ENCODE results near the gene SOX10.
A peak's percentile ranks its signal among the peaks of the same experiment; 100 is the strongest.
"Not testable (repeated sequence)": the region's sequence is repeated elsewhere in the genome, so short reads cannot be mapped to it uniquely, and the experiment has no call there.

Gene SOX10

GRCh38 chr22:37959231-37959825 lies 25.0 kb downstream of the SOX10 start:
- no peak for DNase-seq

GRCh38 chr22:37957232-37957631 lies 27.1 kb downstream of the SOX10 start:
- no peak for DNase-seq

DNA sequence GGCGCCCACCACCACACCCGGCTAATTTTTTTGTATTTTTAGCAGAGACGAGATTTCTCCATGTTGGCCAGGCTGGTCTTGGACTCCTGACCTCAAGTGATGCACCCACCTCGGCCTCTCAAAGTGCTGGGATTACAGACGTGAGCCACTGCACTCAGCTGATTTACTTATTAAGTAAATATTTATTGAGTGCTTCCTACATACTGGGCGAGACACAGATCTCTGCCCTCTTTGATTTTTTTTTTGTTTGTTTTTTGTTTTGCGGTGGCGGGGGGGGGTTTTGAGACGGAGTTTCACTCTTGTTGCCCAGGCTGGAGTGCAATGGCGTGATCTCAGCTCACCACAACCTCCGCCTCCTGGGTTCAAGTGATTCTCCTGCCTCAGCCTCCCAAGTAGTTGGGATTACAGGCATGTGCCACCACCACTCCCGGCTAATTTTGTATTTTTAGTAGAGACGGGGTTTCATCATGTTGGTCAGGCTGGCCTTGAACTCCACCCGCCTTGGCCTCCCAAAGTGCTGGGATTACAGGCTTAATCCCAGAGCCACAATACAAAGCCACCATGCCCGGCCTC lies 28.4 kb downstream of the SOX10 start:
- DNase-seq = not testable (repeated sequence)

DNA sequence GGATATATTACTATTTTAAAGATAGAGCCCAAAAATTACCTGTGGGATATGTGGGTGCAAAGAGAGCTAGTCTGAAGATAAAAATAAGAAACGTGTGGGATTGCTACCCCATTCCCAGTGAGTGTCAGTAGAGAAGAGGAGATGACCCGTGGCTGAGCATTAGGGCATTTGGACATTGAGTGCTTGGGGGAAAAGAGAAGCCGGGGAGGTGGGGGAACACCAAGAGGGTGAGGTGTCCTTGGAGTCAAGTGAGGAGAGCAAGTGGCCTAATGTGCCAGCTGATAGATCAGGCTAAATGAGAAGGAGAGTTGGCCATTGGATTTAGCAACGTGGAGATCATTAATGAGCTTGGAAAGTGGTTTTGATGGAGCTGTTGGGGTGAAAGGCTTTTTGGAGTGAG lies 29.7 kb downstream of the SOX10 start:
- no peak for DNase-seq

GRCh38 chr22:37953437-37954179 lies 30.7 kb downstream of the SOX10 start, which contains the start of the genes C22orf23 and POLR2F:
TSS of gene C22orf23 (minus strand) at chr22:37953601. CDS start at chr22:37953149, 452 bp downstream.
TSS of gene POLR2F (plus strand) at chr22:37953699. CDS start at chr22:37953788, 89 bp downstream.
- peak; percentile 96 for DNase-seq

DNA sequence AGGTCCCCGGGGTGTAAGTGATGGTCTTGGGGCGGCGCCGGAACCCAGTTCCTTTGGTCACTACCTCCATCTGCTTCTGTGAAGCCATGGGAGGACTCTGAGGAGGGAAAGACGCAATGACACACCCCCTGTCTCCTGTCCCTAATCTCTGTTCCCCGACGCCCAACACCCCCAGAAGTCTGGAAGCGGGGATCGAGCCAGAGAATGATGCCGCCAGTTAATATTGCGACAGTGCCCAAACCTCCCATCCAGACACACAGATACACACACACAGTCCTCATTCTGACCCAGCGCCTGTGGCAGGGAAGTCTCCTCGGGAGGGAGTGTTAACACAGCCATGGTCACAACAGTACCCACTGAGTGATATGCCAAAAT lies 31.3 kb downstream of the SOX10 start:
- no peak for DNase-seq

DNA sequence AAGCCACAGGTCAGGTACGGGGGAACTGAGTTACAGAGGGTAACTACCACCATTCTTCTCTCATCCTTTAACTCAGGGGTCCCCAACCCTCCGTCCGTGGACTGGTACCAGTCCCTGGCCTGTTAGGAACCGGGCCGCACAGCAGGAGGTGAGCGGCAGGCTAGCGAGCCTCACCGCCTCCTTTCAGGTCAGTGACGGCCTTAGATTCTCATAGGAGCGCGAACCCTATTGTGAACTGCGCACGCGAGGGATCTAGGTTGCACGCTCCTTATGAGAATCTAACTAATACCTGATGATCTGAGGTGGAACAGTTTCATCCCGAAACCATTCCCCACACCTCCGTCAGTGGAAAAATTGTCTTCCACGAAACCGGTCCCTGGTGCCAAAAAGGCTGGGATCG lies 31.7 kb downstream of the SOX10 start:
- not testable (repeated sequence) for DNase-seq

DNA sequence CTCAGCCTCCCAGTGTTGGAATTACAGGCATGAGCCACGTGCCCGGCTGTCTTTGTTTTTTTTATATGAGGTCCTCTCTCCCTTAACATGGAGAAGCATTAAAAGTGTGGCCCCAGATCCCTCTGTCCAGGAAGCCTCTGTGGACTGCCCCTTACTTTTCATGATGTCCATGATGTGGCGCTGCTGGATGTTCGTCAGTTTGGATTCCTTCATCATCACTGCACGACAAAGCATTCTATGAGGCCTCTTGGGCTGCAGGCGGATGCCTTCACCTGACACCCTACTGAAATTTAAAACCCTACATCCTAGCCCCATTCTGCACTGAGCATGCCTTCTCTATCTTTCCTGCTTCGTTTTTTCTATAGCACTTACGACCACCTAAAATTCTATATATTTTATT lies 33.0 kb downstream of the SOX10 start:
- DNase-seq = no peak

GRCh38 chr22:37947142-37947795 lies 37.1 kb downstream of the SOX10 start:
- not testable (repeated sequence) for DNase-seq

DNA sequence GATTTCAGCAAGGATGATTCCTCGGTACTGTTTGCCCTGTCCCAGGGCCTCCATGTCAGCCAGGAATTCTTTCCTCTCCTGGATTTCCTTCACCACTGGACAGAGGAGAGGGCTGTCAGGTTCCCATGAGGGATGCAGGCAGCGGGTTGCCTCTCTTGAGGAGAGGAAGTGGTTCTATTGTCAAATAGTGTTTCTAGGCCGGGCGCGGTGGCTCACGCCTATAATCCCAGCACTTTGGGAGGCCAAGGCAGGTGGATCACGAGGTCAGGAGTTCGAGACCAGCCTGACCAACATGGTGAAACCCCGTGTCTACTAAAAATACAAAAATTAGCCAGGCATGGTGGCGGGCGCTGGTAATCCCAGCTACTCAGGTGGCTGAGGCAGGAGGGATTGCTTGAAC lies 39.9 kb downstream of the SOX10 start:
- not testable (repeated sequence) for DNase-seq

GRCh38 chr22:37943825-37944198 lies 40.5 kb downstream of the SOX10 start:
- no peak for DNase-seq

DNA sequence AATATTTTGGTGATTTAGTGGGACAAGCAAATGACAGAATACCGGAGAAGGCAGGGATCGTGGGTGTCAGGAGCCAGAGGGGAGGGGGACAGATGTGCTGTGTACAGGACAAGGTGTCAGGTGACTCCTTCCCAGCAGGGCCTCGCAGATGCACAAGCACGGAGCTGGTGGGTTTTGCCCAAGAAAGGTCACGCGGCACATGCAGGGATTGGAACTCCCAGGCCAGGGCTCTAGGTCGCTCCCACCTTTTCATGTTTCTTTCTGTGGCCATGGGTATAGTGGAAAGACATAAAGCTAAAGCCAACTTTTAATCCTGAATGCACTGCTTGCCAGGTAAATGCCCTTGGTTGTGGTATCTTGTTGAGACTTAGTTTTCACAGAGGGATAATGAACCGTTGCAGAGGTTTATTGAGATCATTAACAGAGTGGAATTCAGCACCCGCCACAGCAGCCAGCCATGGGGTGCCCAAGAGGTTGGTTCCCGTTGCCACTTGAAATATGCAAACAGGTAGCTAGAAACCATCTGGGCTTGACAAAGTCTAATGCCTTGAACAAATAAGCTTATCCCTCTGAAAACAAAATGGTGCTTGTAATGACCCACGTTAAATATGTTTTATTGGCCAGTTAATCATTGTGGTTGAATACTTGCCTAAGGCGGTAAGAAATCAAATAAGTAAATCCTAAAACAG lies 41.1 kb downstream of the SOX10 start:
- no peak for DNase-seq

GRCh38 chr22:37942133-37942532 lies 42.2 kb downstream of the SOX10 start:
- DNase-seq = no peak

DNA sequence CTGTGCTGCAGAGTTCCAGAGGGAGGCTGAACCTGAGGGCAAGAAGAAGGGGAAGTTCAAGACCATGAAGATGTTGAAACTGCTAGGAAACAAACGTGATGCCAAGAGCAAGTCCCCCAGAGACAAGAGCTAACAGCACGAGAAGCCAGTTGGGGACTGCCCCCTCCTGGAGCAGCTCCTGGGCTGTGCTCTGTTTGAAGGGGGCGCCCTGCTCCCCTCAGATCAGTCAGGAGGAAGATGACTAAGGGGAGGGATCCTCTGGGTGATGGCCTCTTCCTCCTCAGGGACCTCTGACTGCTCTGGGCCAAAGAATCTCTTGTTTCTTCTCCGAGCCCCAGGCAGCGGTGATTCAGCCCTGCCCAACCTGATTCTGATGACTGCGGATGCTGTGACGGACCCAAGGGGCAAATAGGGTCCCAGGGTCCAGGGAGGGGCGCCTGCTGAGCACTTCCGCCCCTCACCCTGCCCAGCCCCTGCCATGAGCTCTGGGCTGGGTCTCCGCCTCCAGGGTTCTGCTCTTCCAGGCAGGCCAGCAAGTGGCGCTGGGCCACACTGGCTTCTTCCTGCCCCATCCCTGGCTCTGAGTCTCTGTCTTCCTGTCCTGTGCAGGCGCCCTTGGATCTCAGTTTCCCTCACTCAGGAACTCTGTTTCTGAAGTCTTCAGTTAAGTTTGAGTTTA lies 43.5 kb downstream of the SOX10 start:
- no peak for DNase-seq

GRCh38 chr22:37933711-37934376 lies 50.5 kb downstream of the SOX10 start:
- DNase-seq = peak; percentile 83

DNA sequence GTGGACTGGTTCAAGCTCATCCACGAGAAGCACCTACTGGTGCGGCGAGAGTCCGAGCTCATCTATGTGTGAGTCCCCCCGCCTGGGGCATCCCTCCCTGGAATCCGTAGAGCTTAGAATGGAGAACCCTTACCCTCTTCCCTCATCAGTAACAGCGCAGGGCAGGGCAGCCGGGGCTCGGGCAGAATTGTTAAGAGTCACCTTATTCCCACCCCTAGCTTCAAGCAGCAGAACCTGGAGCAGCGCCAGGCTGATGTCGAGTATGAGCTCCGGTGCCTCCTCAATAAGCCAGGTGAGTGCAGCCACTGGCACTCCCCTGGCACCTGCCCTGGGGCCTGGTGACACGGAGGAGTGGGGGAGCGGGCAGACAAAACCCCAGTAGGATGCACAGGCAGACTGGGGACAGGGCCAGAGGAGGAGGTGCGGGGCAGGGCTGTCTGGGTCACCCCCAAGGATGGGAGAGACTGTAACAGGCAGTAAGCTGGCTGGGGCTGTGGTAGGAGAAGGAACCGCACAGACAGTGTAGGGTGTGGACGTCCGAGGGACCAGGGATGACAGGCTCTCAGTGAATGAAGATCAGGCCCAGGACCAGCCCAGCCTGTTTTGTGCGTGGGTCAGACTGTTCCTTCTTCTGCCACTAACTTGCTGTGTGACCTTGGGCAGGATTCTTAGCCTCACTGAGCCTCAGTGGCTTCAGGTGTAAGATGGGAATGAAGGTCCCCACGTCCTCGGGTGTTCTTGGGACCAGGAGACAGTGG lies 51.4 kb downstream of the SOX10 start:
- DNase-seq = no peak

- DNase-seq = no peak
These were observed 52.0 kb downstream of the SOX10 start for GRCh38 chr22:37932401-37932800.

GRCh38 chr22:37931893-37932389 lies 52.4 kb downstream of the SOX10 start:
- no peak for DNase-seq

- DNase-seq = no peak
These were observed 53.4 kb downstream of the SOX10 start for GRCh38 chr22:37930952-37931440.

DNA sequence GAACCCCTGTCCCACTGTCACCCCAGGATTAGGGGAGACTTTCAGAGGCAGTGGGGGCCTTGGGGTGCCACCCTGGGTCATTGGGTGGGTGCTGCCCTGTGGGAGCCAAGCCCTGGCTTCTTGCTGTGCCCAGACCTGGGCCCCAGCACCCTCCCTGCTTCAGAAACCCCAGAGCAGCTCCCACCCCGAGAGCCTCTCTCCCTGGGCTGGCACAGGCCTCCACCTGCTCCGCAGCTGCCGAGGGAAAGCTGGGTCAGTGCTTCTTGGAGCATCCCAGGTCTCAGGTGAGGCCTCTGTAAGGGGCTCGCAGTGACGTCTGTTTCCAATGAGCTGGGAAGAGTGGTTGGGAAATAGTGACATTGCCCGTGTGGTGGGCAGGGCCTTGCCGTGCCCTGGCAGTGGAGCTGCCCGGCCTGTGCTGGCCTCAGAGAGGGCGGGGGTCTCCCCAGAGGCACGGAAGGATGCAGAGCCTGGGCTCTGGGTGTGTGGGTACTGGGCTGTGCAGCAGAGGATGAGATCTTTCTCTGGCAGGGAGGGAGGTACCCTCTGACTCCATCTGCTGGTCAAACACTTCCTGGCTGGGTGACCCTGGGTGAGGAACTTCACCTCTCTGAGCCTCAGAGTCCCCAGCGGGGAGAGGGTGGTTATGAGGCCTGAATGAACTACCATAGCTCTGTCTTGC lies 53.9 kb downstream of the SOX10 start:
- no peak for DNase-seq

Measured in stimulated activated CD4-positive, alpha-beta T cell treated with anti-CD3 and anti-CD28 coated beads, Interleukin-4, amount 100 ng/mL, for 1 hour (primary cell).